Astrocyte (in vitro differentiated cells and primary cell): ENCODE results near the gene RNLS. TPM values are rescaled to one million over a fixed set of nuclear protein-coding genes. Genes with fewer than 3 reads are reported as not detected.

Experiments used
- DNase-seq: peaks from one replicate; pipeline ENCODE4 v3.0.0-alpha.2; 2010; ENCODE audit warnings: low read depth
- FAIRE-seq: peaks from 2 replicates; lab custom pipeline; 2011; peaks lifted over from hg19 to GRCh38; lab: Jason Lieb, UNC
- H2AFZ ChIP-seq: 2 replicates; pipeline ENCODE4 v1.6.0; 2012; ENCODE audit warnings: low read depth, low read length, inconsistent platforms
- H3K27ac ChIP-seq: 2 replicates; pipeline ENCODE4 v1.5.1; 2011; ENCODE audit warnings: low read depth, low read length, inconsistent platforms
- H3K27me3 ChIP-seq: 2 replicates; pipeline ENCODE4 v1.6.0; 2011; ENCODE audit warnings: low read length, inconsistent platforms; ENCODE audit not compliant: insufficient read depth
- H3K36me3 ChIP-seq: 2 replicates; pipeline ENCODE4 v1.5.1; 2011; ENCODE audit warnings: low read length, inconsistent platforms; ENCODE audit not compliant: insufficient read depth
- H3K4me1 ChIP-seq: 2 replicates; pipeline ENCODE4 v1.5.1; 2011; ENCODE audit warnings: low read length, inconsistent platforms; ENCODE audit not compliant: insufficient read depth
- H3K4me2 ChIP-seq: 2 replicates; pipeline ENCODE4 v1.6.0; 2012; ENCODE audit warnings: low read length, inconsistent platforms
- H3K4me3 ChIP-seq: 2 replicates; pipeline ENCODE4 v1.5.1; 2011; ENCODE audit warnings: low read depth, mild to moderate bottlenecking, low read length, inconsistent platforms; ENCODE audit not compliant: insufficient read depth
- H3K79me2 ChIP-seq: 2 replicates; pipeline ENCODE4 v1.6.0; 2012; ENCODE audit warnings: mild to moderate bottlenecking, low read length, inconsistent platforms; ENCODE audit not compliant: insufficient read depth
- H3K9ac ChIP-seq: 2 replicates; pipeline ENCODE4 v1.6.0; 2012; ENCODE audit warnings: mild to moderate bottlenecking, low read length, inconsistent platforms
- H3K9me3 ChIP-seq: 2 replicates; pipeline ENCODE4 v1.5.1; 2012; ENCODE audit warnings: low read depth, mild to moderate bottlenecking, low read length, inconsistent platforms; ENCODE audit not compliant: insufficient read depth
- H4K20me1 ChIP-seq: 2 replicates; pipeline ENCODE4 v1.6.0; 2012; ENCODE audit warnings: low read length, inconsistent platforms; ENCODE audit not compliant: insufficient read depth
- H3K27ac Mint-ChIP-seq: one replicate; pipeline ENCODE4 v1.8.0; 2021; ENCODE audit warnings: mild to moderate bottlenecking, mixed read lengths; ENCODE audit not compliant: unreplicated experiment
- H3K27me3 Mint-ChIP-seq: one replicate; pipeline ENCODE4 v1.8.0; 2021; ENCODE audit warnings: low read depth, mixed read lengths; ENCODE audit not compliant: unreplicated experiment
- H3K36me3 Mint-ChIP-seq: one replicate; pipeline ENCODE4 v1.8.0; 2021; ENCODE audit warnings: low read depth, mixed read lengths; ENCODE audit not compliant: unreplicated experiment
- H3K4me1 Mint-ChIP-seq: one replicate; pipeline ENCODE4 v1.8.0; 2021; ENCODE audit warnings: low read depth, mixed read lengths; ENCODE audit not compliant: unreplicated experiment
- H3K4me3 Mint-ChIP-seq: one replicate; pipeline ENCODE4 v1.8.0; 2021; ENCODE audit warnings: mild to moderate bottlenecking, moderate library complexity, mixed read lengths; ENCODE audit not compliant: unreplicated experiment
- H3K9me3 Mint-ChIP-seq: one replicate; pipeline ENCODE4 v1.8.0; 2021; ENCODE audit warnings: mild to moderate bottlenecking, mixed read lengths; ENCODE audit not compliant: unreplicated experiment
- CTCF ChIP-seq: IDR thresholded peaks from 2 replicates; pipeline ENCODE4 v1.5.1; 2011; ENCODE audit warnings: low read depth, mild to moderate bottlenecking, inconsistent platforms, low read length, moderate library complexity; ENCODE audit not compliant: insufficient read depth
- EZH2 ChIP-seq: IDR thresholded peaks from 2 replicates; pipeline ENCODE4 v1.6.1; 2012; ENCODE audit warnings: mild to moderate bottlenecking, low read length, inconsistent platforms; ENCODE audit not compliant: insufficient read depth
- total RNA-seq: library from RNA; stranded (reverse); gene quantifications from 2 replicates; pipeline ENCODE4 v1.2.1, GENCODE V29; 2021

RNLS gene
- total RNA-seq, 1 donor from 2014 or later, result 6.9 TPM

GRCh38 chr10:88291289-88292184, 291.6 kb downstream of the RNLS start:
- TF ChIP-seq EZH2 (no peak), CTCF (no peak)
- Histone ChIP-seq H3K4me3 (no peak overlapping the region), H3K27ac (no peak overlapping the region), H3K36me3 (no peaks in the 10 kb centered on the region), H3K9ac (no peak overlapping the region), H3K4me2 (no peak overlapping the region), H3K4me1 (no peaks in the 10 kb centered on the region), H3K27me3 (no peaks in the 10 kb centered on the region), H3K79me2 (no peaks in the 10 kb centered on the region), H4K20me1 (no peaks in the 10 kb centered on the region), H2AFZ (no peak overlapping the region), H3K9me3 (no peaks in the 10 kb centered on the region)
- Mint-ChIP-seq H3K27me3 (no peaks in the 10 kb centered on the region), H3K4me3 (no peak overlapping the region), H3K4me1 (peaks cover 11% of the 10 kb centered on the region), H3K36me3 (no peaks in the 10 kb centered on the region), H3K27ac (no peak overlapping the region), H3K9me3 (no peaks in the 10 kb centered on the region)
- FAIRE-seq, result no peak
- no peak for DNase-seq

GRCh38 chr10:88289342-88289741, 293.8 kb downstream of the RNLS start:
- H3K4me2 ChIP-seq, result no peak overlapping the region
- Mint-ChIP-seq H3K9me3 (no peaks in the 10 kb centered on the region), H3K27me3 (no peaks in the 10 kb centered on the region), H3K27ac (no peak overlapping the region), H3K4me1 (peaks cover 11% of the 10 kb centered on the region), H3K4me3 (no peak overlapping the region), H3K36me3 (no peaks in the 10 kb centered on the region)
- no peak overlapping the region for H3K9ac ChIP-seq
- no peaks in the 10 kb centered on the region for H3K79me2 ChIP-seq
- no peaks in the 10 kb centered on the region for H3K9me3 ChIP-seq
- H3K4me1 ChIP-seq, result no peaks in the 10 kb centered on the region
- no peak overlapping the region for H3K4me3 ChIP-seq
- FAIRE-seq (no peak), DNase-seq (no peak)
- no peaks in the 10 kb centered on the region for H3K27me3 ChIP-seq
- H2AFZ ChIP-seq, result no peak overlapping the region
- H3K27ac ChIP-seq, result no peak overlapping the region
- H3K36me3 ChIP-seq, result no peaks in the 10 kb centered on the region
- TF ChIP-seq CTCF (no peak), EZH2 (no peak)
- no peaks in the 10 kb centered on the region for H4K20me1 ChIP-seq

- H3K36me3 Mint-ChIP-seq, result no peaks in the 10 kb centered on the region
- H3K27me3 ChIP-seq, result no peaks in the 10 kb centered on the region
- no peak overlapping the region for H2AFZ ChIP-seq
- peak; percentile 47 for DNase-seq
- H3K27me3 Mint-ChIP-seq, result no peaks in the 10 kb centered on the region
- H3K4me1 Mint-ChIP-seq, result peaks cover 11% of the 10 kb centered on the region
- no peak overlapping the region for H3K27ac ChIP-seq
- no peak for FAIRE-seq
- H3K4me1 ChIP-seq, result no peaks in the 10 kb centered on the region
- H3K79me2 ChIP-seq, result no peaks in the 10 kb centered on the region
- no peak overlapping the region for H3K27ac Mint-ChIP-seq
- no peak overlapping the region for H3K4me3 ChIP-seq
- H3K4me3 Mint-ChIP-seq, result no peak overlapping the region
- no peaks in the 10 kb centered on the region for H3K9me3 Mint-ChIP-seq
- H3K4me2 ChIP-seq, result no peak overlapping the region
- no peaks in the 10 kb centered on the region for H3K36me3 ChIP-seq
- no peaks in the 10 kb centered on the region for H3K9me3 ChIP-seq
- H4K20me1 ChIP-seq, result no peaks in the 10 kb centered on the region
- no peak overlapping the region for H3K9ac ChIP-seq
- TF ChIP-seq EZH2, result no peak
- no peak for TF ChIP-seq CTCF
Measured at GRCh38 chr10:88288320-88289059, 294.6 kb downstream of the RNLS start.
